K562 (cell line): Measurements from ENCODE around the gene CENPO. TPM values are rescaled to one million over a fixed set of nuclear protein-coding genes. Genes with fewer than 3 reads are reported as not detected.

ENCODE experiments used
- ATAC-seq: fragments of 200-7000 bp; cut with Tn5 transposase; 3 replicates; pipeline ENCODE4 v1.9.1; 2020; ENCODE audit warnings: moderate library complexity
- BruUV-seq: library from RNA; stranded (reverse); fragments of 400-500 nt; replicated peaks from 2 replicates; lab custom pipeline; 2021; lab: Mats Ljungman, UMichigan
- CTCF ChIA-PET: fragments of 300-600 bp; formaldehyde crosslinking; extraction: SDS; loops from one replicate; lab custom pipeline; 2021; ENCODE audit warnings: low intra/inter-chr PET ratio; lab: Yijun Ruan, JAX
- POLR2A ChIA-PET: fragments of 300-600, 350-650 bp; sonication (Branson Sonifier 250); formaldehyde crosslinking; extraction: SDS; loops from one replicate; lab custom pipeline; 2021; ENCODE audit warnings: antibody characterized with exemption, inconsistent platforms; lab: Yijun Ruan, JAX
- DNase-seq, 4 experiments: peaks; one replicate each; pipeline versions ENCODE4 v3.0.0 to v3.0.0-alpha.2; 2011 to 2018; ENCODE audit warnings: low spot score in 3 of 4, mixed read lengths in 3 of 4; ENCODE audit errors: extremely low read depth in 1 of 4
- FAIRE-seq: peaks from 2 replicates; lab custom pipeline; 2011; peaks lifted over from hg19 to GRCh38; lab: Jason Lieb, UNC
- H2AFZ ChIP-seq: 2 replicates; pipeline ENCODE4 v1.6.0; 2011; ENCODE audit warnings: low read depth, low read length, control low read depth, inconsistent platforms
- H3K27ac ChIP-seq: fragments of 200-600 bp; 3 replicates; pipeline ENCODE4 v1.8.0; 2011; ENCODE audit warnings: low read depth, mild to moderate bottlenecking, control low read depth, inconsistent platforms, low read length, moderate library complexity, mixed read lengths; ENCODE audit errors: extremely low read depth
- H3K27me3 ChIP-seq, 2 experiments: fragments of 300-600 bp in 1 of 2; 2 replicates in 1 of 2; 3 replicates in 1 of 2; pipeline versions ENCODE4 v1.6.0 to v1.8.0; 2011; ENCODE audit warnings: inconsistent platforms in 2 of 2, low read length in 2 of 2, mild to moderate bottlenecking in 1 of 2, mixed read lengths in 1 of 2, moderate library complexity in 1 of 2; ENCODE audit not compliant: control insufficient read depth in 2 of 2, insufficient read depth in 2 of 2
- H3K36me3 ChIP-seq: fragments of 300-600 bp; 3 replicates; pipeline ENCODE4 v1.8.0; 2011; ENCODE audit warnings: mild to moderate bottlenecking, low read length, inconsistent platforms; ENCODE audit not compliant: control insufficient read depth, insufficient read depth
- H3K4me1 ChIP-seq, 2 experiments: fragments of 200-600 bp in 1 of 2; replicated peaks in 1 of 2; 2 replicates in 1 of 2; 3 replicates in 1 of 2; pipeline versions ENCODE4 v1.5.1 to v1.8.0; 2011; ENCODE audit warnings: inconsistent platforms in 2 of 2, low read length in 2 of 2, mild to moderate bottlenecking in 1 of 2, mixed read lengths in 1 of 2, moderate library complexity in 1 of 2; ENCODE audit not compliant: control insufficient read depth in 2 of 2, insufficient read depth in 2 of 2
- H3K4me2 ChIP-seq: 2 replicates; pipeline ENCODE4 v1.6.1; 2011; ENCODE audit warnings: low read length, control low read depth, inconsistent platforms, mixed read lengths; ENCODE audit not compliant: insufficient read depth
- H3K4me3 ChIP-seq: fragments of 200-600 bp; sonication (generic), shearing (Covaris generic); 2 replicates; pipeline ENCODE4 v1.5.1; 2016; ENCODE audit warnings: control low read depth, inconsistent platforms
- H3K79me2 ChIP-seq: fragments of 200-600 bp; 3 replicates; pipeline ENCODE4 v1.8.0; 2011; ENCODE audit warnings: low read length, inconsistent platforms; ENCODE audit not compliant: control insufficient read depth, insufficient read depth
- H3K9ac ChIP-seq, 2 experiments: 2 replicates each; pipeline versions ENCODE4 v1.6.0 to v1.6.1; 2011; ENCODE audit warnings: low read depth in 2 of 2, low read length in 2 of 2, control low read depth in 1 of 2, inconsistent platforms in 1 of 2, mild to moderate bottlenecking in 1 of 2, mixed read lengths in 1 of 2; ENCODE audit not compliant: insufficient read depth in 1 of 2
- H3K9me1 ChIP-seq: one replicate; pipeline ENCODE4 v1.6.0; 2011; ENCODE audit warnings: inconsistent platforms, mild to moderate bottlenecking, low read length, moderate library complexity; ENCODE audit not compliant: control insufficient read depth, insufficient read depth
- H3K9me3 ChIP-seq: replicated peaks from 2 replicates; pipeline ENCODE4 v1.5.1; 2011; ENCODE audit warnings: low read depth, low read length, inconsistent platforms; ENCODE audit not compliant: control insufficient read depth, insufficient read depth
- H4K20me1 ChIP-seq: replicated peaks from 2 replicates; pipeline ENCODE4 v1.6.1; 2011; ENCODE audit warnings: low read length, inconsistent platforms, mixed read lengths; ENCODE audit not compliant: control insufficient read depth, insufficient read depth
- E4F1 ChIP-seq: fragments of 250-450 bp; sonication (Bioruptor Pico); IDR thresholded peaks from 2 replicates; pipeline ENCODE4 v1.5.0; 2021; ENCODE audit warnings: mild to moderate bottlenecking, borderline replicate concordance
- NR2C1 ChIP-seq, 2 experiments: fragments of 450-650 bp; IDR thresholded peaks; 2 replicates each; pipeline ENCODE4 v1.6.1; 2017; ENCODE audit warnings: mild to moderate bottlenecking in 2 of 2, antibody characterized with exemption in 1 of 2, inconsistent platforms in 1 of 2, missing compliant biosample characterization in 1 of 2, missing genetic modification characterization in 1 of 2
- OTX1 ChIP-seq: fragments of 450-650 bp; formaldehyde crosslinking; IDR thresholded peaks from 2 replicates; pipeline ENCODE4 v1.4.0; 2022; ENCODE audit warnings: mild to moderate bottlenecking
- ZNF165 ChIP-seq: fragments of 250-450 bp; sonication (Bioruptor Pico); IDR thresholded peaks from 2 replicates; pipeline ENCODE4 v1.4.0; 2020; ENCODE audit warnings: borderline replicate concordance
- ZNF644 ChIP-seq: fragments of 200-800 bp; sonication (Bioruptor generic); IDR thresholded peaks from 2 replicates; pipeline ENCODE4 v1.6.1; 2016; ENCODE audit warnings: low read depth, missing genetic modification characterization, missing compliant biosample characterization
- WGBS: fragments of 100-300 bp; shearing (Covaris generic); methylation state at CpG from one replicate; pipeline ENCODE4 v1.1.6; 2016; ENCODE audit warnings: low coverage, mixed read lengths; ENCODE audit not compliant: insufficient coverage; ENCODE audit errors: missing lambda C conversion rate; 5-methylcytosine and 5-hydroxymethylcytosine counted together
- in situ Hi-C: fragments of 300-500 bp; cut with MboI; formaldehyde crosslinking; loops from 4 replicates; pipeline ENCODE4 v1.15.0; 2018; ENCODE audit warnings: inconsistent platforms, mixed read lengths
- intact Hi-C: fragments of 100-400 bp; cut with micrococcal nuclease; formaldehyde crosslinking; loops from 2 replicates; pipeline ENCODE4 v1.14.2; 2022
- polyA plus RNA-seq, 8 experiments: library from polyadenylated mRNA; depleted of rRNA in 4 of 8; stranded (reverse) in 5 of 8; unstranded in 3 of 8; fragments of >200 nt; fragmentation: Nextera tagmentation in 2 of 8; fragmentation: Illumina TruSeq in 1 of 8; extraction: Ambion mirVana in 2 of 8; extraction: Trizol in 1 of 8; gene quantifications; 2 replicates each; pipeline versions ENCODE4 v1.2.1 to v1.2.3, GENCODE V29; 2011 to 2014; ENCODE audit warnings: inconsistent platforms in 1 of 8, missing spikeins in 1 of 8
- total RNA-seq, 7 experiments: library from RNA; depleted of rRNA in 6 of 7; stranded (reverse); fragments of >200 nt in 6 of 7; fragmentation: Illumina TruSeq in 2 of 7; extraction: Trizol in 2 of 7; gene quantifications; 2 replicates each; pipeline versions ENCODE4 v1.2.1 to v1.2.3, GENCODE V29; 2011 to 2021; ENCODE audit warnings: low replicate concordance in 1 of 7
- TF ChIP-seq, protein P1 (sequence below): fragments of 250-450 bp; sonication (Bioruptor Pico); IDR thresholded peaks from 2 replicates; pipeline ENCODE4 v1.6.1; 2021; ENCODE audit warnings: mild to moderate bottlenecking
- TF ChIP-seq, protein P2 (sequence below), 2 experiments: fragments of 450-650 bp; conservative IDR thresholded peaks; 2 replicates each; pipeline ENCODE4 v1.6.1; 2017; ENCODE audit warnings: mild to moderate bottlenecking in 2 of 2, moderate library complexity in 2 of 2

CENPO gene
- total and polyA plus RNA-seq, 9 of the 15 experiments (the other 6 are each of a cell fraction or from before 2014, with no cell fraction given) = 30.6 to 59.4 (median 38.9) TPM

DNA sequence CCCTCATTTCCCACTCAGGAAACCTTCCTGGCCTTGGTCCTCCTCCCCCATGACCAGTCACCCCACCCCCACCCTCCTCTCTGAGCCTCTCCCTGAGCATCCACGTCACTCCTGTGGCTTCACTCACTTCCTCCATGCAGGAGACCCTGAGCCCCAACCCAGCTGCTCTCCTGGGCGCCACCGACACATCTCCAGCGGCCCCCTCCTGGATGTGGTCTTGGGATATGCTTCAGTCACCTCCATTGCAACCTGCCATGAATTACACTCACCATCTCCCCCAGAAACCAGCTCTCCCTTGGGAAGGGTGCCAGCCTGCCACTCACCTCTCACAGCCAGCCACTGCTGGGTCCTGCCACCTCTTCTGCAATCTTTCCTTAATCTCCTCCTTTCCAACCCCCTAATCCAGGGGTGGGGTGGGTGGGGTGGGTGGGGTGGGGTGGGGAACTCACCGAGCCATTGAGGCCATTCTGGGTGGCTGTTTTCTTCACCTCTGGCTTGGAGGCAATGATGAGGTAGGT lies 44.8 kb downstream of the CENPO start:
- Histone ChIP-seq H2AFZ (no peak overlapping the region), H3K9me3 (no peaks in the 10 kb centered on the region), H3K4me1 (peaks cover 0 to 3% of the 10 kb centered on the region in 2 experiments; a peak in 2 of 5 replicates), H3K4me2 (no peak overlapping the region), H3K36me3 (peaks cover 81% of the 10 kb centered on the region; the same call in 2 of the 3 replicates), H4K20me1 (no peaks in the 10 kb centered on the region), H3K27me3 (no peaks in the 10 kb centered on the region), H3K9ac (no peak overlapping the region), H3K4me3 (no peak overlapping the region), H3K79me2 (no peaks in the 10 kb centered on the region), H3K9me1 (no peaks in the 10 kb centered on the region), H3K27ac (no peak overlapping the region)
- no peak for DNase-seq
- in situ Hi-C loops (loop anchor here (5.0 kb wide), 1 partner anchor 431 kb away; no protein-coding TSS in a partner anchor), intact Hi-C loops (no loop called here)
- no peak for FAIRE-seq
- ChIA-PET POLR2A (interaction anchor here (0.6 kb wide), 2 partner anchors 62 to 63 kb away, joined by 3 read pairs; no protein-coding TSS in a partner anchor), CTCF (interaction anchor here (0.6 kb wide), 1 partner anchor 421 kb away, joined by 4 read pairs; no protein-coding TSS in a partner anchor)
- WGBS = 89% methylated on average over 3 of the region's 5 CpGs
- no TSS peak for BruUV-seq
- ATAC-seq = no peak
- TF ChIP-seq OTX1 (CRISPR knock-in tag) (no peak), ZNF644 (no peak), E4F1 (no peak), ZNF165 (CRISPR knock-in tag) (no peak), NR2C1 (IDR thresholded peaks at IDR 0.05) (no peak), NR2C1 (tag; IDR thresholded peaks at IDR 0.05) (no peak)
- TF ChIP-seq, protein P1, sequence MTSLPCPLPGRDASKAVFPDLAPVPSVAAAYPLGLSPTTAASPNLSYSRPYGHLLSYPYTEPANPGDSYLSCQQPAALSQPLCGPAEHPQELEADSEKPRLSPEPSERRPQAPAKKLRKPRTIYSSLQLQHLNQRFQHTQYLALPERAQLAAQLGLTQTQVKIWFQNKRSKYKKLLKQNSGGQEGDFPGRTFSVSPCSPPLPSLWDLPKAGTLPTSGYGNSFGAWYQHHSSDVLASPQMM (CRISPR knock-in tag) = no peak
- TF ChIP-seq, protein P2, sequence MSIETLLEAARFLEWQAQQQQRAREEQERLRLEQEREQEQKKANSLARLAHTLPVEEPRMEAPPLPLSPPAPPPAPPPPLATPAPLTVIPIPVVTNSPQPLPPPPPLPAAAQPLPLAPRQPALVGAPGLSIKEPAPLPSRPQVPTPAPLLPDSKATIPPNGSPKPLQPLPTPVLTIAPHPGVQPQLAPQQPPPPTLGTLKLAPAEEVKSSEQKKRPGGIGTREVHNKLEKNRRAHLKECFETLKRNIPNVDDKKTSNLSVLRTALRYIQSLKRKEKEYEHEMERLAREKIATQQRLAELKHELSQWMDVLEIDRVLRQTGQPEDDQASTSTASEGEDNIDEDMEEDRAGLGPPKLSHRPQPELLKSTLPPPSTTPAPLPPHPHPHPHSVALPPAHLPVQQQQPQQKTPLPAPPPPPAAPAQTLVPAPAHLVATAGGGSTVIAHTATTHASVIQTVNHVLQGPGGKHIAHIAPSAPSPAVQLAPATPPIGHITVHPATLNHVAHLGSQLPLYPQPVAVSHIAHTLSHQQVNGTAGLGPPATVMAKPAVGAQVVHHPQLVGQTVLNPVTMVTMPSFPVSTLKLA (conservative IDR thresholded peaks at IDR 0.05) = no peak
